ENCODE results near the gene TMC3.

Gene TMC3

GRCh38 chr15:81297603-81298575 lies 76.1 kb downstream of the TMC3 start:
- DNase-seq = no peak

DNA sequence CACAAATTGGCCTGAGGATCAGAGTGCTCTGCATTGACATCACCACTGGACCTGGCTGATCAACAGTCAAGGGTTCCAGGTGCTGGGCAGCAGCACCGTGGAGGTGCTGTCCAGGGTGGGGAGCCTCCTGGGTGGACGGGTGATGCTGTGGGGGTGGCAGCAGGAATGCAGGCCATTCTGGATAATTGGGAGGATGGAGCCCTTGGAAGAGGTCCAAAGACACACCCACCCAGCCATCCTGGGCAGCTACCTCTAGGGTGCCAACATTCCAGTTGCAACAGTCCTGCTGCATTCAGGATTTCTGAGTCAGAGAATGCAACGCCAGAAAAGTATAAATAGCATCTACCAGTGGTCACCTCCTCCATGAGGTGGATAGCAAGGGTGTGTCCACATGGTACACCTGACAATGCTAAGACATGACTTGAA lies 76.9 kb downstream of the TMC3 start:
- DNase-seq = no peak

DNA sequence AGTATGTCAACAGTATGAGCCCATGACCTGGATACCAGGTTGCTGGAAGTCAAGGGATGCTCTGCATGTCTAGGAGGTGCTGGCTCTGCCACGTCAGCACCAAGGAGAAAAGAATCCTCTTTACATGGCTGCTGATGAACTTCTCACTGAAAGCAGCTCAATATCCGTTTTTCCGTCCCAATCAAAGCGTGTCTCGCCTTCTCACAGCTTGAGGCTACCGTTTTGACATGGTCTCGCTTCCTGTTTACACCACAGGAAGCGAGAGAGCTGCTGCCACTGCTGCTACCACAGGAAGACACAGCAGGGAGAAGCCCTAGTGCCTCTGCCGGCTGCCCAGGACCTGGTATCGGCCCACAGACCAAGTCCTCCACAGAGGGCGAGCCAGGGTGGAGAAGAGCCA lies 77.3 kb downstream of the TMC3 start:
- no peak for DNase-seq

DNA sequence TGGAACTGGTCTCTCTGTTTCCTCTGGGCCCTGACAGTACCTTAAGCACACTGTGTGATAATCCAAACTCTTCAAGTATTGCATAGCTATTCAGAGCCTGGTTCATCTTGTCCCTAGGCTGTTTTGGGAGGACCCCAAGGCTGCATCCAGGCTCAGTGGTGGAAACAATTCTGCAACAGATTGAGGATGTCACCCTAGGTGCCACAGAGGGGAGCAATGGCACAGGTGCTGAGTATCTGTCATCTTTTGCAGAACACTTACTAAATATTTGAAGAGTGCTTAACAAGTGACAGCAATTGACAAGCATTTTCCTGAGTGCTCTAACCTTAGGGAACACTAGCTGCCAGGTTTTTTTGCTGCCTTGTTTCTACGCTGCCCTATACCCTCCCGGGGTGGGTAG lies 77.8 kb downstream of the TMC3 start:
- no peak for DNase-seq

DNA sequence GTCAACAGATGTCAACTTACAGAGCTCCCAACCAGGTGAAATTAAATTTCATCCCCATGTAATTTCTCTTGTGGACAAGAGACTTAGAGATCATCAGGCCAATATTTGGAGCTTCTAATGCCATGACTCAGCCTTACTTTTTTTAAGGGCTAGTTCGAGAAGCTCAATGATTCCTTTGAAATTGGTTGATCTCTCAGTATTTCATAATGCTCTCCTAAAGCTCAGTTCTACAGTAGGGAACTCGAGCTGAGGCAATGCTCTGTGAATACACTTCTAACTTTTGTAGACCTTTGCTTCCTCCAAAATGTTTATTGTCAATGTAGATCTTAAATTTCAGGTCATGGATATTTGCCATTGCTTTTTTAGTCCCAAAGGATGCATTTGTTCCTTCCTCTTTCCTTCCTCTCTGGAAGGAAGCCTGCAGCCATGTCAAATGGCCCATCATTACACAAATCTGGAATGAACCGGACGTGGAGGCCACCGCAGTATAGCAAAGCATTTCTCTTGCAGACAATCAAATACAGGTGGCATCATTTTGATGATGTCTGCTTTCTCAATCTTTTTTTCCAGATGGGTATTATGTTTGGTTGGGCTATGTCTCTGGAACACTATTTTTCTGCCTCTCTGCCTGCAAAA lies 78.4 kb downstream of the TMC3 start:
- no peak for DNase-seq

- DNase-seq = no peak
Observed at GRCh38 chr15:81294516-81294880, 79.5 kb downstream of the TMC3 start.

DNA sequence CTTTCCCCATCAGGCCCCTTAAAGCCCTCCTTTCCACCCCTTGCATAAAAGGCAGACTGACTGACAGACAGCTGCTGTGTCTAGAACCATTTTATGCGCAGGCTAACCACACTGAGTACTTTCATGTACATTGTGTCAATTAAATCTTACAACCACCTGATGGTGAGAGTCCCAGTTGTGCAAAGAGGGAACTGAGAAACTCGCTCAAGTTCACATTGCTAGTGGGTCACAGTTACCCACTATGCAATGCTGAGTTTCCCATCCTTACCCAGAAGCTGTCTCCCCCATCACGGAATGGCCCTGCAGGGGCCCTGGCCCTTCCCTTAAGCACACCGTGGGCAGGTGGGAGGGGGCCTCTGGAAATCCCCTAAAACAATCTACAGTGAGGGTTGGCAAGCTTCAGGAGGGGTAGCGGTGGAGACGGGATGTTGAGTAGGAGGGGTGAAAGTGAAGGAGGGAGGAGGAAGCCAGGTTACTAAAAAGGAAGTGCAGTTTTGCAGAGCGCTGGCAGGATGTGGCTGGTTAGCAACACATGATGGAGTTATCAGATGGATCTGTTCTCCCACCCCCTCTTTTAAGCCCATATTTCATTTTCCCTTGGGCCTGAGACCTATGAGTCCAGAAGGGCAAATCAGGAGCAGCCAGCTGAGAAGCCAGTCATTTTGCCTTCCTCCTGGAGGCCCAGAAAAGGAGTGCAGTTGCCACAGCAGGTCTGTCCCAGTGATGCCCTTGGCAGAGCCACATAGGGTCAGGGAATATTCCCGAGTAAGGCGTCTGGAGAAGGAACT lies 80.1 kb downstream of the TMC3 start:
- DNase-seq = no peak

DNA sequence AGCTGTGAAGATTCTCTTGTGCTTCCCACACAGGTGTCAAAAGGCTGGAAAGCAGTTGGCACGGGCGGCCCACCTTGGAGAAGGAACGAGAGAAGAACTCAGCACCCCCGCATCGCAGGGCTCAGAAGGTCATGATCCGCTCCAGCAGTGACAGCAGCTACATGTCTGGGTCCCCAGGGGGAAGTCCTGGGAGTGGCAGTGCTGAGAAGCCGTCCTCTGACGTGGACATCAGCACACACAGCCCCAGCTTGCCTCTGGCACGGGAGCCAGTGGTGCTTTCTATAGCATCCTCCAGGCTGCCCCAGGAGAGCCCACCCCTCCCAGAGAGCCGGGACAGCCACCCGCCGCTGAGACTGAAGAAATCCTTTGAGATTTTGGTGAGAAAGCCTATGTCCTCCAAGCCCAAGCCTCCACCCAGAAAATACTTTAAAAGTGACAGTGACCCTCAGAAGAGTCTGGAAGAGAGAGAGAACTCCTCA lies 81.5 kb downstream of the TMC3 start:
- no peak for DNase-seq

- DNase-seq = no peak
Observed at GRCh38 chr15:81291916-81292522, 82.0 kb downstream of the TMC3 start.

- DNase-seq = no peak
Observed at GRCh38 chr15:81289910-81290309, 84.1 kb downstream of the TMC3 start.

- DNase-seq = no peak
Observed at GRCh38 chr15:81288616-81289015, 85.4 kb downstream of the TMC3 start.

DNA sequence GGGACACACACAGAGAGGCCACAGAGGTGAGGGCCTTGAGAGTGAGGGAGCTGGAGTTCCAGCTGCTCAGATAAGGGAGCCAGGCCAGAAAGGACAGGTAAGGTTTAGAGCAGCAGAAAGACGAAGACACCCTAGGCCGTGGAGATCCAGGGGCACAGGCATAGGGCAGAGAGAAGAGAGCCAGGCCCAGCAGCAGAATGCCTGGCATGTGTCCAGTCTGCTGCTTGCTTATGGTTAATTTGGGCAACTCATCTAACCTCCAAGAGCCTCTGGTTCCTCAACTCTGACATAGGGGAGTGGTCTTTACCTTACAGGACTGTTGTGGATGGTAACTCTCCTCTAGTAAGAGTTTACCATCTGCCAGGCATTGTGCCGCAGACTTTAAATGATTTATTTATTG lies 86.0 kb downstream of the TMC3 start:
- DNase-seq = no peak

- DNase-seq = no peak
Observed at GRCh38 chr15:81286621-81287121, 87.3 kb downstream of the TMC3 start.

GRCh38 chr15:81285461-81285860 lies 88.6 kb downstream of the TMC3 start:
- no peak for DNase-seq

DNA sequence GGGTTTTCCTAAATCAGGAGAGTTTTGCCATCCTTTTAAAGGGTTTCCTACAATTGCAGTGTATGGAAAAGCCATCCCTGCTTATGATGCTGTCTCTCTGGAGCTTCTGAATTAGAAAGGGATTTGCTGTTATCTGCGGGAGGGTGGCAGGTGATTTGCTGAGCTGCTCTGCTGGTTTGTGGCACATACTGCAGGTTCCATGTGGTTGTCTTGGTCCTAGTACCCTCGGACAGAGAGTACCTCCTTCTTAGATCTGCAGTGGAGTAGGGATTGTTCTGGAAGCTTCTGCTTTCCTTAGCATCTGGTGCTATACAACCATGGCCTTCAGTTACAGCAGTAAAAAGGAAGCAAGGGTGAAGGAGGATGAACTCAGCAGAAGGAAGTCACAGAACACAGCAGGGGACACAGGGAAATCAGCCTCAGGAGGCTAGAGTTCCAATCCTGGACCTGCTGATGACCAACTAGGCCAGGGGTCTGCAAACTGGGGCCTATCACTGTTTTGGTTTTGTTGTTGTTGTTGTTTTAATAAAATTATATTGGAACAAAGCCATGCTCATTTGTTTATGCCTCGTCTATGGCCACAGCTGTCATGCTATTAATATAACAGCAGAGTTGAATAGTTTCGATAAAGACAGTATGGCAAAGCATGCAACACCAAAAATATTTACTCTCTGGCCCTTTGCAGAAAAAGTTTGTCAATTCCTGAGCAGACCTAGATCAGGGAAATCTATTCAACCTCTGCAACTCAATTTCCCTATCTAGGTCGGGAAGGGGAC lies 89.6 kb downstream of the TMC3 start:
- peak in 1 of 2 donors; percentile 6 for DNase-seq

DNA sequence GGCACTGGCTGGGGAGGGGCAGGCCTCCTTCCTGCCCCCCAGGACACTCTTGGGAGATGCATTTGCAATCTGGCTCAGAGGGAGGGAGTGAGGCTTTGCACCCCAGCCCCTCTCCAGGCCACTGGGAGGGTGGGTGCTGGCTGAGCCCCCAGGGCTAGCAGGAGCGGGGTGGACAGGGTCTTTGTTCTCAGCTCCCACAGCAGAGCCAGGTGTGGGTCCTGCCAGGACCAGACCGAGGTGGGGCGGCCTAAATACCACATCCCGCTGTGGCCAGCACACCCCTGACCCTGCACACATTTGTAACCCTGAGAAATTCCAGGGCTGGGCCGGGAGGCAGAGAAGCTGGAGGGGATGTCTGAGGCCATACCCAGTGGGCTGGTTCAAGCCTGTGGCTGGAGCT lies 91.1 kb downstream of the TMC3 start:
- DNase-seq = no peak

- DNase-seq = no peak
Observed at GRCh38 chr15:81282606-81282895, 91.5 kb downstream of the TMC3 start.

- DNase-seq = no peak
Observed at GRCh38 chr15:81281766-81282605, 92.0 kb downstream of the TMC3 start.

DNA sequence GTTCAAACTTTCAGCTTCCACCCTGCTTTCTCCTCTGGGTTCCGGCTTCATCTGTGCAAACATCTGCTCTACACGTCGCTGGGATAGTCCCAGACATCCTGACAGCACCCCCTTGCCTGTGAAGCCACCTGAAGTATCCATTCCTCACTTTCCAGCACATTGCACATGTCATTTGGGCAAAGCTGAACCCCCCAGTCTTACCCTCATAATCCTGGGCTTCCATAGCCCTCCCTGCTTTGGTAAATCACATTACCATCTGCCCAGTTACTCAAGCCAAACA lies 92.6 kb downstream of the TMC3 start:
- DNase-seq = no peak
